Neural cell (in vitro differentiated cells): ENCODE results near the gene GSG1L. TPM values are rescaled to one million over a fixed set of nuclear protein-coding genes. Genes with fewer than 3 reads are reported as not detected.

Experiments
- H2AFZ ChIP-seq: fragments of 200-600, 300-800 bp; sonication (generic), shearing (Covaris generic); 2 replicates; pipeline ENCODE4 v1.6.0; 2014; ENCODE audit warnings: low read depth, mild to moderate bottlenecking, antibody characterized with exemption, low read length, moderate library complexity
- H3F3A ChIP-seq: fragments of 200-600 bp; shearing (Covaris generic); 2 replicates; pipeline ENCODE4 v1.6.1; 2016; ENCODE audit warnings: mild to moderate bottlenecking, moderate library complexity, mixed read lengths, antibody characterized with exemption, low read length; ENCODE audit not compliant: insufficient read depth, poor library complexity, severe bottlenecking
- H3K27ac ChIP-seq: fragments of 200-600, 300-800 bp; sonication (generic), shearing (Covaris generic); 2 replicates; pipeline ENCODE4 v1.5.1; 2014; ENCODE audit warnings: mild to moderate bottlenecking, low read length, moderate library complexity
- H3K27me3 ChIP-seq: fragments of 300-800, 200-600 bp; sonication (generic), shearing (Covaris generic); 2 replicates; pipeline ENCODE4 v1.6.0; 2014; ENCODE audit warnings: mild to moderate bottlenecking, low read depth, low read length, moderate library complexity; ENCODE audit not compliant: insufficient read depth
- H3K36me3 ChIP-seq: fragments of 300-800, 200-600 bp; sonication (generic), shearing (Covaris generic); 2 replicates; pipeline ENCODE4 v1.5.1; 2014; ENCODE audit warnings: mild to moderate bottlenecking, antibody characterized with exemption, low read length, moderate library complexity; ENCODE audit not compliant: insufficient read depth
- H3K4me2 ChIP-seq: fragments of 300-800, 200-600 bp; sonication (generic), shearing (Covaris generic); 2 replicates; pipeline ENCODE4 v1.6.0; 2014; ENCODE audit warnings: mild to moderate bottlenecking, low read length
- H3K4me3 ChIP-seq: fragments of 300-800, 200-600 bp; sonication (generic), shearing (Covaris generic); 2 replicates; pipeline ENCODE4 v1.5.1; 2014; ENCODE audit warnings: mild to moderate bottlenecking, low read length, moderate library complexity
- H3K79me2 ChIP-seq: fragments of 200-600 bp; shearing (Covaris generic); replicated peaks from 2 replicates; pipeline ENCODE4 v1.6.0; 2014; ENCODE audit warnings: mild to moderate bottlenecking, low read length, moderate library complexity; ENCODE audit not compliant: insufficient read depth
- H3K9ac ChIP-seq: fragments of 300-800, 200-600 bp; sonication (generic), shearing (Covaris generic); 2 replicates; pipeline ENCODE4 v1.6.1; 2016; ENCODE audit warnings: mild to moderate bottlenecking, low read length, mixed read lengths
- H3K9me2 ChIP-seq: fragments of 200-600 bp; shearing (Covaris generic); 2 replicates; pipeline ENCODE4 v1.6.1; 2016; ENCODE audit warnings: mild to moderate bottlenecking, low read length, mixed read lengths; ENCODE audit not compliant: insufficient read depth
- H3K9me3 ChIP-seq: fragments of 200-600, 300-800 bp; sonication (generic), shearing (Covaris generic); 2 replicates; pipeline ENCODE4 v1.6.1; 2016; ENCODE audit warnings: mild to moderate bottlenecking, mixed run types, low read length, moderate library complexity, mixed read lengths
- H4K20me1 ChIP-seq: fragments of 200-600 bp; shearing (Covaris generic); 2 replicates; pipeline ENCODE4 v1.6.1; 2016; ENCODE audit warnings: mild to moderate bottlenecking, mixed run types; ENCODE audit not compliant: insufficient read depth
- CTCF ChIP-seq: fragments of 450-650 bp; IDR thresholded peaks from 2 replicates; pipeline ENCODE4 v1.5.1; 2014; ENCODE audit warnings: antibody characterized with exemption, mild to moderate bottlenecking, moderate library complexity; ENCODE audit not compliant: poor library complexity, severe bottlenecking
- EP300 ChIP-seq: fragments of 450-650 bp; conservative IDR thresholded peaks from 2 replicates; pipeline ENCODE4 v1.6.1; 2014; ENCODE audit warnings: antibody characterized with exemption, mild to moderate bottlenecking, moderate library complexity; ENCODE audit not compliant: poor library complexity, severe bottlenecking
- EZH2 ChIP-seq: fragments of 200-600, 300-800 bp; shearing (Covaris generic), sonication (generic); IDR thresholded peaks from 2 replicates; pipeline ENCODE4 v1.6.1; 2014; ENCODE audit warnings: antibody characterized with exemption, low read length, borderline replicate concordance, mild to moderate bottlenecking; ENCODE audit not compliant: insufficient read depth, poor library complexity, severe bottlenecking
- MXI1 ChIP-seq: fragments of 450-650 bp; conservative IDR thresholded peaks from 2 replicates; pipeline ENCODE4 v1.6.1; 2014; ENCODE audit warnings: antibody characterized with exemption, mild to moderate bottlenecking; ENCODE audit not compliant: poor library complexity, severe bottlenecking
- POLR2AphosphoS5 ChIP-seq: IDR thresholded peaks from 2 replicates; pipeline ENCODE4 v1.6.1; 2012
- RAD21 ChIP-seq: fragments of 450-650 bp; conservative IDR thresholded peaks from 2 replicates; pipeline ENCODE4 v1.6.1; 2014; ENCODE audit warnings: antibody characterized with exemption, mild to moderate bottlenecking, moderate library complexity
- SMC3 ChIP-seq: fragments of 450-650 bp; conservative IDR thresholded peaks from 2 replicates; pipeline ENCODE4 v1.6.1; 2014; ENCODE audit warnings: antibody characterized with exemption, mild to moderate bottlenecking, moderate library complexity; ENCODE audit not compliant: poor library complexity
- TAF1 ChIP-seq: IDR thresholded peaks from 2 replicates; pipeline ENCODE4 v1.6.1; 2012; ENCODE audit warnings: low read depth
- polyA plus RNA-seq: library from polyadenylated mRNA; depleted of rRNA; stranded (reverse); fragments of >200 nt; gene quantifications from 2 replicates; pipeline ENCODE4 v1.2.3, GENCODE V29; 2014
- TF ChIP-seq, protein P1 (sequence below): IDR thresholded peaks from 2 replicates; pipeline ENCODE4 v1.6.1; 2012; ENCODE audit warnings: borderline replicate concordance

Gene GSG1L
- polyA plus RNA-seq, 1 donor from 2014 or later = 0.85 TPM

- Histone ChIP-seq H3K9me2 (no peaks in the 10 kb centered on the region), H3K4me3 (no peak overlapping the region), H3K27ac (no peak overlapping the region), H3K9ac (no peak overlapping the region), H3K79me2 (no peaks in the 10 kb centered on the region), H2AFZ (no peak overlapping the region), H3K27me3 (no peaks in the 10 kb centered on the region), H3F3A (no peaks in the 10 kb centered on the region), H3K4me2 (no peak overlapping the region), H3K9me3 (no peaks in the 10 kb centered on the region), H4K20me1 (no peaks in the 10 kb centered on the region), H3K36me3 (no peaks in the 10 kb centered on the region)
- TF ChIP-seq SMC3 (no peak), RAD21 (no peak), MXI1 (no peak), EZH2 (no peak), POLR2AphosphoS5 (no peak), TAF1 (no peak), EP300 (no peak), CTCF (no peak)
- TF ChIP-seq, protein P1, sequence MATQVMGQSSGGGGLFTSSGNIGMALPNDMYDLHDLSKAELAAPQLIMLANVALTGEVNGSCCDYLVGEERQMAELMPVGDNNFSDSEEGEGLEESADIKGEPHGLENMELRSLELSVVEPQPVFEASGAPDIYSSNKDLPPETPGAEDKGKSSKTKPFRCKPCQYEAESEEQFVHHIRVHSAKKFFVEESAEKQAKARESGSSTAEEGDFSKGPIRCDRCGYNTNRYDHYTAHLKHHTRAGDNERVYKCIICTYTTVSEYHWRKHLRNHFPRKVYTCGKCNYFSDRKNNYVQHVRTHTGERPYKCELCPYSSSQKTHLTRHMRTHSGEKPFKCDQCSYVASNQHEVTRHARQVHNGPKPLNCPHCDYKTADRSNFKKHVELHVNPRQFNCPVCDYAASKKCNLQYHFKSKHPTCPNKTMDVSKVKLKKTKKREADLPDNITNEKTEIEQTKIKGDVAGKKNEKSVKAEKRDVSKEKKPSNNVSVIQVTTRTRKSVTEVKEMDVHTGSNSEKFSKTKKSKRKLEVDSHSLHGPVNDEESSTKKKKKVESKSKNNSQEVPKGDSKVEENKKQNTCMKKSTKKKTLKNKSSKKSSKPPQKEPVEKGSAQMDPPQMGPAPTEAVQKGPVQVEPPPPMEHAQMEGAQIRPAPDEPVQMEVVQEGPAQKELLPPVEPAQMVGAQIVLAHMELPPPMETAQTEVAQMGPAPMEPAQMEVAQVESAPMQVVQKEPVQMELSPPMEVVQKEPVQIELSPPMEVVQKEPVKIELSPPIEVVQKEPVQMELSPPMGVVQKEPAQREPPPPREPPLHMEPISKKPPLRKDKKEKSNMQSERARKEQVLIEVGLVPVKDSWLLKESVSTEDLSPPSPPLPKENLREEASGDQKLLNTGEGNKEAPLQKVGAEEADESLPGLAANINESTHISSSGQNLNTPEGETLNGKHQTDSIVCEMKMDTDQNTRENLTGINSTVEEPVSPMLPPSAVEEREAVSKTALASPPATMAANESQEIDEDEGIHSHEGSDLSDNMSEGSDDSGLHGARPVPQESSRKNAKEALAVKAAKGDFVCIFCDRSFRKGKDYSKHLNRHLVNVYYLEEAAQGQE = no peak
Measured at GRCh38 chr16:27967169-27967568, 96.3 kb downstream of the GSG1L start.

- H3K9me3 ChIP-seq = no peaks in the 10 kb centered on the region
- no peaks in the 10 kb centered on the region for H3K9me2 ChIP-seq
- H3K4me2 ChIP-seq = no peak overlapping the region
- no peak overlapping the region for H2AFZ ChIP-seq
- H3K4me3 ChIP-seq = no peak overlapping the region
- H3K79me2 ChIP-seq = no peaks in the 10 kb centered on the region
- no peaks in the 10 kb centered on the region for H3K27me3 ChIP-seq
- no peak overlapping the region for H3K27ac ChIP-seq
- TF ChIP-seq, protein P1 = no peak
- no peak for TF ChIP-seq POLR2AphosphoS5
- TF ChIP-seq TAF1 = no peak
- no peak for TF ChIP-seq SMC3
- no peak for TF ChIP-seq EP300
- TF ChIP-seq EZH2 = no peak
- no peak for TF ChIP-seq CTCF
- TF ChIP-seq MXI1 = no peak
- no peak for TF ChIP-seq RAD21
- H4K20me1 ChIP-seq = no peaks in the 10 kb centered on the region
- no peaks in the 10 kb centered on the region for H3K36me3 ChIP-seq
- H3F3A ChIP-seq = no peaks in the 10 kb centered on the region
- no peak overlapping the region for H3K9ac ChIP-seq
Measured at GRCh38 chr16:27966756-27967155, 96.8 kb downstream of the GSG1L start.
